NCI-H526 (cell line): Measurements from ENCODE around the gene DGKK.

Experiments
- DNase-seq, 2 experiments: peaks; one replicate each; lab custom pipeline; 2025; lab: John Stamatoyannopoulos, UW

DGKK gene, protein sequence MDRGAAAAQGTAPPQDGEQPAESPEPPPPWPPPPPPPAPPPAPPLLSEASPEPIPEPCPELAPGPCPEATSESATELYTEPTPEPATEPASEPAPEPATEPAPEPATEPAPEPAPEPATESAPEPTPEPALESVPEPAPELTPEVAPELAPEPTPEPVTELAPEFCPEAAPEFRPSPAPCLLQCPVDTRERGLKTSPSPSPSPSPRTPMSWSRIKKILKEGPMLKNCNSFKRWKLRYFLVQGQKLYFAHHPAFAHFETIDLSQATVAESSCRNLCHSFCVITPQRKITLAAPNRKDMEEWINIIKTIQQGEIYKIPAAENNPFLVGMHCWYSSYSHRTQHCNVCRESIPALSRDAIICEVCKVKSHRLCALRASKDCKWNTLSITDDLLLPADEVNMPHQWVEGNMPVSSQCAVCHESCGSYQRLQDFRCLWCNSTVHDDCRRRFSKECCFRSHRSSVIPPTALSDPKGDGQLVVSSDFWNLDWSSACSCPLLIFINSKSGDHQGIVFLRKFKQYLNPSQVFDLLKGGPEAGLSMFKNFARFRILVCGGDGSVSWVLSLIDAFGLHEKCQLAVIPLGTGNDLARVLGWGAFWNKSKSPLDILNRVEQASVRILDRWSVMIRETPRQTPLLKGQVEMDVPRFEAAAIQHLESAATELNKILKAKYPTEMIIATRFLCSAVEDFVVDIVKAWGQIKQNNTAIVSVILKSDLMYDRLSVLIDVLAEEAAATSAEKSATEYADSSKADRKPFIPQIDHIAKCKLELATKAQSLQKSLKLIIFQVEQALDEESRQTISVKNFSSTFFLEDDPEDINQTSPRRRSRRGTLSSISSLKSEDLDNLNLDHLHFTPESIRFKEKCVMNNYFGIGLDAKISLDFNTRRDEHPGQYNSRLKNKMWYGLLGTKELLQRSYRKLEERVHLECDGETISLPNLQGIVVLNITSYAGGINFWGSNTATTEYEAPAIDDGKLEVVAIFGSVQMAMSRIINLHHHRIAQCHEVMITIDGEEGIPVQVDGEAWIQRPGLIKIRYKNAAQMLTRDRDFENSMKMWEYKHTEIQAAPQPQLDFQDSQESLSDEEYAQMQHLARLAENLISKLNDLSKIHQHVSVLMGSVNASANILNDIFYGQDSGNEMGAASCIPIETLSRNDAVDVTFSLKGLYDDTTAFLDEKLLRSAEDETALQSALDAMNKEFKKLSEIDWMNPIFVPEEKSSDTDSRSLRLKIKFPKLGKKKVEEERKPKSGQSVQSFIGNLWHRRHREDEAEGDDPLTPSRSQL

DNA sequence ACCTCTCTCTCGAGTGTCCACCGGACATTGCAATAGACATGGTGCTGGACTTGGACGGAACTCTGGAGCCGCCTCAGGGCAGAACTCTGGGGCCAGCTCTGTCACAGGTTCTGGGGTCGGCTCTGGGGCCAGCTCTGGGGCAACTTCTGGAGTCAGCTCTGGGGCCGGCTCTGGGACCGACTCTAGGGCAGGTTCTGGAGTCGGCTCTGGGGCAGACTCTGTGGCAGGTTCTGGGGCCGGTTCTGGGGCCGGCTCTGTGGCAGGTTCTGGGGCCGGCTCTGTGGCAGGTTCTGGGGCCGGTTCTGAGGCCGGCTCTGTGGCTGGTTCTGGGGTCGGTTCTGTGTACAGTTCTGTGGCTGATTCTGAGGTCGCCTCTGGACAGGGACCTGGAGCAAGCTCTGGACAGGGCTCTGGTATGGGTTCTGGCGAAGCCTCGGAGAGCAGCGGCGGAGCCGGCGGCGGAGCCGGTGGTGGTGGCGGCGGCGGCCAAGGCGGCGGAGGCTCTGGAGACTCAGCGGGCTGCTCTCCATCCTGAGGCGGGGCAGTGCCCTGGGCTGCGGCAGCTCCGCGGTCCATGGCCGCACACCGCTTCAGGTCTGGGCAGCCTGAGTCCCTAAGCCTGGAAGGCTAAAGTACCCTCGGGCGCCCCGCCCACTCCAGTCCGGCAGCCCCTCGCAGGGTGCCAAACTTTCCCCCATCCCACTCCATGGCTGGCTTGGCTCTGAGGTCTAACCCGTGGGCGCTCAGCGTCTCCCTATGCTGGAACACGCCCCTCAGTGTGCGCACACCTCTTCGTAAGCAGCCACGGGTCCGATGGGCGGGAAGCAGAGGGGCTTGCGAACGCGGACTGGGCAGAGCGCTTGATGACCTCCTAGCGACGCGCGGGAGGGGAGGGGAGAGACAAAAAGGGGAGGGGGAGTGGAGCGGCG is at the start of gene DGKK:
Gene DGKK (minus strand): TSS at position 723 of the 929 bp plus-strand sequence. CDS start 147 bp downstream, at position 576.
- DNase-seq = peak; percentile 5 to 60

DNA sequence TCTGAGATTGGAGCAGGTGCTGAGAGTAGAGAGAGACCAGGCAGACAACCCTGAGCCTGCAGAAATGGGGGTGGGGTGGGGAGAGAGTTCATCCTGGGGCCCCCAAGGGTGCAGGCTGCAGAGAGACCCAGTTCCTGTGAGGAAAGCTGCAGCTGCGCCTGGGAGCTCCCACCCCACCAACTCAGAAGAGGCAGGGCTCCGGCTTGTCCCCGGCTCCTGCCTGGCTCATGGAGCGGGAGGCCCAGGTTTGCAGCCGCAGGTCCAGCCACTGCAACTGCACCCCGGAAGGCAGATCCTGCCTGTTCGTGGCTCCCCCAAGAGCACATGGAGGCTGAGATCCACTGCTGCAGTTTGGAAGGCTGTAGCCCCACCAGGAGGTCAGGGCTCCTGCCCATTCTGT is 44.2 kb upstream of the DGKK start:
- no peak for DNase-seq

DNA sequence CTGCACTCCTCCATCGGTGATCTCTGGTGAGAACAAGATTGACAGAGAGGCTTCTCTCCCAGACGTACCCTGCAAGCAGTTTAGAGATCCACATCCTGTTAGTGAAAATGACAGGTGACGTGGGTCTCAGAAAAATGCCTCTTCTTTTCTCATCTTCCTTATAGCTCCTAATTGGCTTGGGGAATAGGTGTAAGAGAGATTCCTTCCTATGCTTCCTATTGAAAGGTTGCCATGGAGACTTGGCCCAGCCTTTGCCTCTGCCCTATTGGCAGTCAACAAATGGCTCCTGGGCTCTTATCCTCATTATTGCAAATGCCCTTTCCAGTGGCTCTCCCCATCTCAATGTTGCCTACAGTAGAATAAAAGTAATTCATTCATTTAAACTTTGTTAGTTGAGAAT is 26.5 kb upstream of the DGKK start:
- DNase-seq = no peak

DNA sequence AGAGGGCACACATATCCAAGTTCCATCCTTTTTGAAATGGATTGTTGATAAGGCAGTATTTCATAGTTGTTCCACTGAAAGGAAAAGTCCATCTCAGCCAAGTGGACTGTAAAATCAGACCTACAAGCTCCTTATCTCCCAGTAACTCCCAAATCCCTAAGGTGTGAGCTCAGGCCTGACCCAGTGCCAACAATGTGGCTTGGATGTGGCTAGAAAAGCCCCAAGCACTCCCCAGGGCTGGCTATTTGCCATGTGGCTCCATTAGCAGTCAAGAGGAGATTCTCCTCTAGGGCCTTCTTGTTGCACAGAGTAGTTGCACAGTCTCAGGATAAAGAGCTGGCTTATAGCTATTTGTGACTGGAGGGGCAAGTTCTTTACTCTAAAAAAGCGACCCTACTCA is 25.0 kb upstream of the DGKK start:
- DNase-seq = no peak

DNA sequence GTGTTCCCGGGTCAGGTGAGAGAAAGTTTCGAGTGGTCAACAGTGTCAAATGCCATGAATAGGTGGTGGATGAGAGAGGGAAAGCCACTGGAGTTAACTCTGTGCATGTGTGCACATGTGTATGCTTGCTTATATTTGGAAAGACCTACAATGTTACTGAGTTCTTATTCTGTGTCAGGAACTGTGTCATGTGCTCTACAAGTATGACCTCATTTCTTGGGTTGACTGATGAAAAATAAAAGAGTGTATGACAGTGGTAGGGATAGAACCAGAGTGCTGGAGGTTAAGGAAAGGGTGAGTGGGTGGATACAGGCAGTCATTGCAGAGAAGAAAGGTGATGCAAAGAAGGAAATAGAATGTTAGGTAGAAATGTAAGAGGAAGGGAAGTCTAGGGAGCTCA is 22.1 kb upstream of the DGKK start:
- DNase-seq = no peak

DNA sequence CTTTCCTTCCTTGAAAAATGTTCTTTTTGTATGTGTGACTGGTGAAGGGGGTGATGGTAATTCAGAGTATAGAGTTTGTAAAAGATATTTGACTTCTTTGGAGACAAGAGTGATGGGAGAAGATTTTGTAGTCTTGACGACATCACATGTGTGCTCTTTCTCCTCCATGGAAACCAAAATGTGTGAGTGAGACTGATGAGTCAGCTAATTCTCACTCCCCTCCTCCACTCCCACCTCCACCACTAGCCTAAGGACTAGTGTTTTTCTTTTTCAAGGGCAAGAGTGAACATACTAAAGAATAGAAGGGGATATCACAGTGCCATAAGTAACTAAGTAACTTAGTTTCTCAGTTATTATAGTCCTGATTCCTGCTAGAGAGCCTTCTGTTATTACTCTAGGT is 14.0 kb upstream of the DGKK start:
- DNase-seq = no peak

DNA sequence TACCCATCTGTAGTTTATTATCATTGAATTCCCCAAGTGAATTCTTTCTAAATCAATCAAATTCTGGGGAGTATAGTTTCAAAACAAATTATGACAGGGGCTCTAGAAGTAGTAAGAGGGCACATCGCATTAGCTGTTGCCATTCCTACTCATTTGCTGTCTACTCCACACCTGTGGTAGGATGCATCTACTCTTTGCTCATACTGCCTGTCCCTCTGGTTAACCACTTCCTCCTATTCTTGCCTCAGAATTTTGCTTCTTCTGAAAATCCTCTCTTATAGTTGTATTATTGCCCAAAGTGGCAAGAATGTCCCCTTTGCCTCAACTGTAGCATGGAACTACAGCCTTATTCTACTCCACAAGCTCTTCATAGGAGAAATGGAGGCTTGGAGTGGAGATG is 12.7 kb upstream of the DGKK start:
- DNase-seq = no peak

DNA sequence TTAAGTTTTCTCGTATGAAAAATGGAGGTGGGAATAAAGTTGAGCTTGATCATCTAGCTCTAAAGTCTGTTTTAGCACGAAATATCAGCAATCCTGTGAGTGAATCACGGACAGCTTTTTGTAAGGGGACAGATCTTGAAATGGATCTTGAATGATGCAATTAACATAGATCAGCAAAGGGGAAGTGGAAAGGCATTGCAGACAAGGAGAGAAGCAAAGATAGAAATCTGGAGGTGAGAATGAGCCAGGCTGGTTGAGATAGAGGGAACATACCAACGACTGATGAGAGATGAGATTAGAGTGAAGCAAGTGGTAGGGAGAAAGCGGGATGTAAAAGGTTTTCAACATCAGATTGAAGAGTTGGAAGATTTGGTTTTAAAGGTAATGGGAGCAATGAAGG is 4.6 kb upstream of the DGKK start:
- DNase-seq = no peak

DNA sequence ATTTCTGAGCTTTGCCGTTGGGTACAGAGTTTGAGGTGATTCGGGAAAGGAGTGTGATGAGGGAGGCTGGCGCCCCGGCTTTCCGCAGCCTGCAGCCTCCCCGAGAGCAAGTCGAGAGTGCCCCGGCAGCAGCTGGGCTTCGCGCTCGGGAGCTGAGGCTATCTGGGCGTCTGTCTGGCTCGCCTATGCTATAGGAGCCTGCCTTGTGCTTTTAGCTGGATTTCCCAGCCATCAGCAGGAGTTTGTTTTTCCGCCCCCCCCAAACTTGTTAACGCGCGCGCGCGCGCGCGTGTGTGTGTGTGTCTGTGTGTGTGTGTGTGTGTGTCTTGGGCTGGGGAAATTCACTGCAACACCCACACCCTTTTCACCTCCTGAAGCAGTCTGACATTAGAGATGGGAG is 765 bp upstream of the DGKK start:
- peak in 1 of 2 experiments; percentile 15 for DNase-seq

DNA sequence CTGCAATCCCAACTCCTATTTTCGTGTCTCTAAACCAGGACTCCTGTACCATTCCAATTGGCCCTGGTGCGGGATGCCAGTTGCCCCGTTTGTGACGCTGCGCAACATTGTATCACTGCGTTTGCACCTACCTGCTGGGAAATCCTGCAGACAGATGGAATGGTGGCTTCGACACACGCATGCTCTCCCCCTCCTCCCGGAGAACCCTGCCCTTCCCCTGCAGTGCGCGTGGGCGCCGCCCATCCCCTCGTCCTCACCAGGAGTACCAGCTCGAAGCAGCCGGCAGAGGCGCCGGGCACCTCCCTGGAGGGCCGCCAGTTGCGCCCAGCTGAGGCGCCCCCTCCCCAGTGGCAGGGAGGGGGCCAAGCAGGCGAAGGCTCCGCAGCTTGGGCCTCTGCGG is 1.4 kb downstream of the DGKK start:
- DNase-seq = peak in 1 of 2 experiments; percentile 40

DNA sequence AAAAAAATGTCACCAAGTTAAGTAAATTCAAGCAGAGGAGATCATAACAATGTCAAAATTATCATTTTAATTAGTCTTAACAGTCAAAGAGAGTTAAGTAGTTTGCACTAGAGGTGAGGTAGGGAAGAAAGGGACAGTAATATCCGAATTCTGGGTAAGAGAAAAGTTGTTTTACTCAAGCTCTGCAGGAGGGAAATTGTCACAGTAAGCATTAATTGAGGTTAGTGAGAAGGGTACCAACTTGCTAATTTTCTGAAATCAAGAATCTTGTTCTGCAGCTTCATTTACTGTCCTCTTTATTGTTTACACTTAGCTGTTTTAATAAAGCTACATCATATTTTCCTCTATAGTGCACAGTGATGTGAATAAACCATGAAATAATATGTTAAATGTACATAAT is 11.0 kb downstream of the DGKK start:
- DNase-seq = no peak

DNA sequence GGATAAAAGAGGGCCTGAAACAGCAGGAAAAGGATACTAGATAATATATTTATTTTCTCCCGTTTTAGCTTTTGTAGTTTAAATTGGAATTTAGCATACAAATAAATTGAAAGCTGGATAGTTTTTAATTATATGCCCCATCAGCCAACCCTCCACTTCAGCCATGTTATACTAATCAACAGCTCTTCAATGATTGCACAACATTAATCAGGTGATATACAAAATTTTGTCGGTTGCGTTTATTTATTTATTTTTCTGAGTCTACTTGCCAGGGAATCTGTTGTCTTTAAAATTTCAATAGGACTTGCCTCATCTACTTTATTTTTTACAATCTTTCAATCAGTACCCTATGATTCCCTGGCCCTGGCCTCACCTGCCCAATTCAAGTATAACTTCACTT is 12.1 kb downstream of the DGKK start:
- no peak for DNase-seq

DNA sequence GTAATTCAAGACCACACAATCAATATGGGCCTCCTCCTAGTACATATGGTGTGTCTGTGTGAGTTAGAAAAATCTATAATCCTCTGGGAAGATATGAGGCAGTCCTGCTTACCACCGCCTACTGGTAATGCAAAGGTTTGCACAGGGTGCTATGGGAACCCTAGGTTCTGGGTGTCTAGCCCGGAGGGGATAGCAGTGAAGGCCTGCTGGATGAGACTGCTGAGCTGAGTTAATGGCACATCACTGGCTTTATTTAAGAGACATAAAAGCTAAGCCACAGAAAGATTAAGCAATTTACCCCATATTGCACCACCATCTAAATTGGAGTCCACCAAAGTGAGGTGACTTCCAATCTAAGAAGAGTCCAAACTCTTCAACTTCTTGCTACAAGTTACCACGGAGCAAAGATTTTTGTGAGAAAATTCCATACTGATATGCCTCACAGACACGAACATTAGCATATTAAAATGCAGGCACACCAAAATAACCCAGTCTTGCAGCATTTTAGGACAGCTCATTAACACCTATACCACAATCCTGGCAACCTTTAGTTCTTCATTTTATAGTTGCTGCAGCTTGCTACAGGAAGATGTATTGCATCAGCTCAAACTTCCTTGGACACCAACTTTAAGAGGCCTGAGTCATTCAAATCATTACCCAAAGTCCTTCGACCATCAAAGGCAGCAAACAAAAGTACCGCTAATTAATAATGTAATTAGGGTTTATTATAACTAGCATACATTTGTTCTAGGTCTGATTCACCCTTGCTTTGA is 13.7 kb downstream of the DGKK start:
- DNase-seq = no peak

DNA sequence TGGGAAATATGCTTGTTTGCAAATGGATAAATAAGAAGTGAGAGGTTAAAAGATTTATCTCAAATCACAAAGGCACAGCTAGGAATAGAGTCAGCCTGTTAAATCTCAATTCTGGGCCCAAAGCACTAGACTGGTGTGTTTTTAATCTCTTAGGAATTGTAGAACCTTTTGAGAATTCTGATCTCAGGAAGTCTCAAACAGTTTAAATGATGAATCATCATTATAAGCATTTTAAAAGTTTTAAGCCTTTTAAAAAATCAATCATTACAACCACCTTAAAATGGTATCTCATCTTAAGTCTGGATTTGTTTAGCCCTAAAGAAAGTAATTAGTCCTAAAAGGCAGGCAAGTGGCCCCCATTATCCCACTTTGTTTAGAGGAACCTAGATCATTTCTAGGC is 17.8 kb downstream of the DGKK start:
- DNase-seq = no peak

DNA sequence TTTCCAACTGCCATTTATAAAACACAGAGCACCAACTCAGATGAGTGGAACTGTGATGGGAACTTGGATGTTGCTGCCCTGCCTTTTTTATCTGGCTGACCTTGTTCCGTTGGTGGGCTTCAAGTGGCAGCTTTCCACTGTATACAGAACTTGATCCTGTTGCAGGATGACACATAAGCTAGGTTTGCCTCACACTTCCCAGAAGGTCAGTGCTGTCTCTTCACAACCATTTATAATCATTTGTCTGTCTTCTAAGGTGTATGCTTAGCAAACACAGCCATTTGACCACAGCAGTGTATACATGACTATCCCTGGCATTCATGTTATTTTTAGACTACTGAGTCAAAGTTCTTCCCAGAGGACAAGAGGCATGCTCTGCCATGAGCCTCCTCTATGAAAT is 20.3 kb downstream of the DGKK start:
- DNase-seq = no peak

DNA sequence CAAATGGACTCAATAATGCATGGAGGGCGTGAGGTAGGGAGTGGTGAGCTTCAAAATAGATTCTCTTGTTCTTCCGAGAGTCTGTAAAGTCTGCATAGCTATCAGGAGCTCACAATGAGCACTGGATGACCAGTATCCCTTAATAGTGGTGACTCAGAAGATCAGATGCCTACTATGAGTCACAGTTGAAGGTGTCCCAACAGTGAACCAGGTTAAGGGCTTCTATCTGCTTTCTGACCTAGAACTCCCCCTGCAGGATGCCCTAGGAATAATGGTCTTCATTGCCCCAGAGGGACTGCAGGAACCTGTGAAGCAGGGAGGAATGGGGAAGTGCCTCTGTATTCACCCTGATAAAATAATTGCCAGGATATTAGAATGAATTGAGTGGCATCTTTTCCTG is 22.1 kb downstream of the DGKK start:
- peak in 1 of 2 experiments; percentile 1 for DNase-seq

DNA sequence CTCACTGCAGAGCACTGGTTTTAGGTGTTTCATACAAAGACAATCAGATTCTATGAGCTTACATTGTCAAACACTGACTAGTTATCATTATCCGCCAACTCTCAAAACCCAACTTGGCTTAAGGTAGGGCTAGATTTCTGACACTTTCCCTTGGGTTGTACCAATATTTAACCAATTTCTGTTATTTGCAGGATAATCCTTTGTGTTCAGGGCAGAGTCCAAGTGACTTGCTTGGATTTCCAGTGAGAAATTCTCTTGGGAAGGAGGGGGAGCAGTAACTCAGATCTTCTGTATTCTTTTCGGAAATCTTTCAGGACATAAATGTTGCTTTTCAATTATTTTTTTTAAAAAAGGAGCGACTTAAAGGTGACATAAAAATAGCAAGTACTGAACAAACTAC is 23.1 kb downstream of the DGKK start:
- DNase-seq = no peak

DNA sequence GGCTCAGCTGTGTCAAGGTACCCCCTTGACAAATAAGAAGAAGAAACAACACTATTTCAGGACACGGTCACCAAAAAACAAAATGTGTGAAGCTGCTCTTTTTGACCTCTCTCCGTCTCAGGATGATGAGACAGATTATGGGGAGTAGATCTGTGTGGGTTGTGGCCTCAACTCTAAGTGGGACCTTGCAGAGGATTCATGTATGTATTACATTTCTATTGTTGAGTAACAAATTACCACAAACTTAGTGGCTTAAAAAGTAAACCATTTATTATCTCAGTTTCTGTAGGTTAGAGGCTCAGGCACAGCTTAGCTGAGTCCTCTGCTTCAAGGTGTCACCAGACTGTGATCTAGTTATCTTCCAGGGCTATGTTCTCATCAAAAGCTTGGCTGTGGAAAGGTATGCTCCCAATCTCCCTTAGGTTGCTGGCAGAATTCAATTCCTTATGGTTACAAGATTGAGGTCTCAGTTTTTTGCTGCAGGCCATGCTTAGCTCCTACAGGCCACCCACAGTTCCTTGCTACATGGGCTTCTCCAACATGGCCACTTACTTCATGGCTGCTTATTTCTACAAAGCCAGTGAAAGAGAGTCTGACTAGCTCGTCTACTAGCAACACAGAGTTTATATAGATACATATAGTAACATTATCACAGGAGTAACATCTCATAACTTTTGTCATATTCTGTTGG is 28.1 kb downstream of the DGKK start:
- no peak for DNase-seq

DNA sequence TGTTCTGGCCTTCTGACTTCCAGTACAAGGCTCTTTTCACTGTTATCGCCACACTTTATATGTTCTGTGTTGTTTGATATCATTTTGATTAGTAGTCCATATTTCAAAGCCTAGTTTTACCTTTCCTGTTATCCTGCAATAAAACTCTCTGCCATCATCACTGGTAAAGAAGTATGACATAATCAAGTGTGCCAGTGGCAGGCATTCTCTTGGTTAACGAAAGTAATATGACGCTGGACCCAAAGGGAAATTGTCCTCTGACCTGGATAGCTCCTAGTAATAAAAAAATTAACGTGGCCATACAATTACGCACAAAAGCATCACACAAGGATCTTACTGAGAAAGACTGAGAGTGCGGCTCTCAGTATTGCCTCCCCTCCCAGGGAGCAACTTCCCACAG is 33.8 kb downstream of the DGKK start:
- no peak for DNase-seq

DNA sequence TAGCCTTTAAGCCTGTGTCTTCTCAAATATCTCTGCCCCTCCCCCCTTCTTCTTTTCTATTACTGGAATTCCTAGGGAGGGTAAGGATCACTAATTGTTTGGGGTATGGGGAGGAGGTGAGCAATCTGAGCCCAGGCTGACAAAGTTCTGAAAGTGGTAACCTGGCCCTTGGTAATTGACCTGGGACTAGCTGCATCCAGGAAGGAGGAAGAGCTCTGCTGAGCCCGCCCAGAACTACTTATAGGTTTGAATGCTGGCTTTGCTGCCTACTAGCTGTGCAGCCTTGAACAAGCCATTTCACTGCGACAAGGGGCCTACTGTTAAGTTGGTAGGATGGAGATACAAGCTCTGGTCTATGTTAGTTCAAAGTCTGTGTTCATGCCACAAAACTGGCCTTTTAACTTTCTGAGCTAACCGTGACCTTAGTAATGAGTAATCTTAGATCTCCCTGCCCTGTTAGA is 37.8 kb downstream of the DGKK start:
- DNase-seq = no peak
